HG02938 (cell line): ENCODE data around the gene POLR2E.

Source experiments
- ATAC-seq: cut with Tn5 transposase; IDR thresholded peaks from one replicate; pipeline ENCODE4 v1.9.1; 2021; ENCODE audit warnings: mild to moderate bottlenecking, moderate library complexity; ENCODE audit not compliant: unreplicated experiment

Gene POLR2E

DNA sequence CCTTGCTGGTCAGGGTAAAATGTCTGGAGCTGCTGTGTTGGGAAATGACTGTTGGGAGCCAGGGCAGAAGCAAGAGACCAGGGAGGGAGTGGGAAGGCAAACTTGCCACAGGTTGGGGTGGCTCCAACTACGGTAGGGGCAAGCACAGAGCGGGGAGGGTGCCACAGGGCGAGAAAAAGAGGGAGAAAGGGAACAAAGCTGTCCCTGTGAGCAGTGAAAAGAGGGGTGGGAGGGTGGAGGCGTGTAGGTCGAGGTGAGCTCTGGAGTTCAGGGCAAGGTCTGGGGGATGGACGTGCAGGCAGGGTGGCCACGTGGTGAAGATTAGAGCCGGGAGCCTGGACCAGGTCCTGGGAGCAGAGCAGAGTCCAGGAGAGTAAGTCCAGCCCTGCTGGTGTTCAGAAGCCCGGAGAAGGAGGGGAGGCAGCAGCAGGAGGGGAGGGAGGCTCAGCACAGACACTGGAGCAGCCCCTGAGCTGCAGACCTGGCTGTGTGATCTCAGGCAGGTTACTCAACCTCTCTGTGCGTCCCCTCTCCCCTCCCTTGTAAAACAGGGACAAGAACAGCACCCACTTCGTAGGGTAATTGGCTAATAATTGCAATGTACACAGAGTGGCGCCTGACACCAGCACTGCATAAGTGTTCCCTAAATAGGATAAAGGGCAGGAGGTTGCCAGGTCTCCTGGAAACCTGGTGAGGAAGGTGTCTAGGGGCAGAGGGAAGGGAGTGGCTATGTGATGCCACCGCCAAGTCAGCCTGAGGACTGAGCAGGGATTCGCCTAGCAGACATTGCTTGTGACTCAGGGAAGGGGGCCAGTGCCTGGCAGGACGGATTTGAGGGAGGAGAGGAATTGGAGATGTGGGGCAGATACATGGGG is 3.2 kb upstream of the POLR2E start:
- no peak for ATAC-seq

- no peak for ATAC-seq
Measured at GRCh38 chr19:1097810-1098176, 2.6 kb upstream of the POLR2E start.

DNA sequence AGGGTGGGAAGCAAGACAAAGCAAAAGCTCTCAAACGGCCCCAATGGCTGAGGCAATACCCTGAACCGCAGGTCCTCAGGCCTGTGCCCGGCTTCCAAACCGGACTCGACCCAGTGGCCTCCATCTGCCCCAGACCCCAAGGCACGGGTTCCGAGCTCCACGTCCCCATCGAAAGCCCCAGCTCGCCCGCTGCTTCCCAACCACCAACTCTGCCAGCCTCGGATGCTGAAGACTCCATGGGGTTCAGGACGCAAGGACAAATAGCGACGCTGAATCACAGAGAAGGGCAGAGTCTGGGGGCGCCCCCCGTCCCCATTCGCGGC is 559 bp downstream of the POLR2E start:
- ATAC-seq, result no peak

- ATAC-seq, result no peak
Measured at GRCh38 chr19:1093811-1094553, 1.2 kb downstream of the POLR2E start.

DNA sequence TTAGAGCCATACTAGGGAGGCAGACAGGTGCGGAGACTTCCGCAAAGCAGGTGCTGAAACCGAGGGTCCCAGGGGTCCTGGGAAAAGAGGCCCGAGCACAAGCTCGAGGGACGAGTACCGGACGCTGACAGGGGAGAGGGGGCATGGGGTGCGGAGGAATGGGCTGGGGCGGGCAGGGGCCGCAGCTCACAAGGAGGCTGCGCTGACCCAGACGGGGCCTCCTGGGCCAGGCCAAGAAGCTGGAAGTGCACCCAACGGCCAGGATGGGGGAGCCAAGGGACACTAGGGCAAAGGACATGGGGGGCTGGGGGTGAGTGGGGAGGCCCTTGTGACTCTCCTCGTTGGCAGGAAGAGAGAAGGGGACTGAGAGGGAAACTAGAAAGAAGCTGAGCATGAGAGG is 1.8 kb downstream of the POLR2E start:
- ATAC-seq, result no peak

GRCh38 chr19:1091544-1092175 is 3.5 kb downstream of the POLR2E start:
- no peak for ATAC-seq

DNA sequence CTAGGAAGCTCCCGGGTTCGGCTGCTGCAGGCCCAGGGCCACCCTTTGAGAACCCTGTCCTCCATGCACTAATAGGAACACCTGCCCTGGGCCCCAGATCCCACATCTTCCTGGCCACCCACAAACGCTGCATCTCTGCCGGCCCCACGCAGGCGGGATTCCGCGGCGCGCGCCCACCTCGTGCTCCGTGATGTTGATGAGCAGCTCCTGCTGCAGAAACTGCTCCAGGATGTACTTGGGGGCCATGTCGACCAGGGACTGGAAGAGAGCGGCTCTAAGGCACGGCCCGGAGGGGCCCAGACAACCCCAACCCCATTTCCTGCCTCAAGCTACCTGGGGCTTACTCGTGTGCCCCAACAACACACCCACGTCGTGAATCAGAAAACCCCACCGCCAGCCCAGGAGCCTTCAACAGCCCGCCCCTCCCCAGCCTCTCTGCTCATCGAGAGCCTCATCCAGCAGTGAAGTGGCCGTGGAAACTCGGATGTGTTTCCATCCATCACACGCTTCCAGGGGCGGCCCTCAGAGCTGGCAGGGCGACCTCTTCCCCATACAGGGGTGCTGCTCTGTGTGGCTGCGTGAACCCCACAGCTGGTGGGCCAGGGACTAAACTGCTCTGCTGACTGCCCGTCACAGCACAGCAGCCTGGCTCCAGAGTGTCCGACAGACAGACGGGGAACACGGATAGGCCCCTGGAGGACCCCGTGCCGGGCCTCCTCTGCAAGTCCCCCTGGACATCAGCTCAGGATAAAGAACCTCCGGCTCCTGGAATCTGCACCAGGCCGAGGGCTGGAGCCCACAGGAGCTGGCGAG is 4.2 kb downstream of the POLR2E start:
- no peak for ATAC-seq

- no peak for ATAC-seq
Measured at GRCh38 chr19:1089891-1090290, 5.3 kb downstream of the POLR2E start.

GRCh38 chr19:1089126-1089771 is 5.9 kb downstream of the POLR2E start:
- ATAC-seq, result no peak

- no peak for ATAC-seq
Measured at GRCh38 chr19:1088416-1089010, 6.7 kb downstream of the POLR2E start.

- no peak for ATAC-seq
Measured at GRCh38 chr19:1087813-1088415, 7.3 kb downstream of the POLR2E start.

GRCh38 chr19:1086613-1087012 is 8.6 kb downstream of the POLR2E start:
- no peak for ATAC-seq

DNA sequence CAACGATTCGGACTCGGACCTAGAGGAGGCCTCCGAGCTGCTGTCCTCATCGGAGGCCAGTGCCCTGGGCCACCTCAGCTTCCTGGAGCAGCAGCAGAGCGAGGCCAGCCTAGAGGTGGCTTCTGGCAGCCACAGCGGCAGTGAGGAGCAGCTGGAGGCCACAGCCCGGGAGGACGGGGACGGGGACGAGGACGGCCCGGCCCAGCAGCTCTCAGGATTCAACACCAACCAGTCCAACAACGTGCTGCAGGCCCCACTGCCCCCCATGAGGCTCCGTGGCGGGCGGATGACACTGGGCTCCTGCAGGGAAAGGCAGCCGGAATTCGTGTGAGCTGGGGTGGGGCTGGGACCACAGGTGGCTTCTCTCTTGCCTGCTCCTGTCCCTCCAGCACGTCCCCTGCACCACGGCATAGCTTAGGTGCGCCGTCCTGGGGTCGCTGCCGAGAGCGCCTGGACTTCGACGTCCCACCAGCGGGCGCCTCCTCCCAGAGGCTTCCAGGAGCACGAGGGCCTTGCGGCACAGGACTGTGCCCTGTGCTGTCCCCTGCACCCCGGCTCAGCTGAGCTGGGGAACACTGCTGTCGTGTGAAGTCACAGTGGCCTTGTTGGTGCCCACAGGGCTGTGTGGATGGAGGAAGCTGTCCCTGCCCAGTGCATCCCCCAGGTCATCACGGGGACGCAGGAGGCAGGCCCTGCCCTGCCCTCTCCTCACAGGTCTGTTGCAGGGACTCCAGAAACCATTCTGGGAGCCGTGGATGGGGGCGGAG is 9.3 kb downstream of the POLR2E start:
- no peak for ATAC-seq

- no peak for ATAC-seq
Measured at GRCh38 chr19:1085053-1085658, 10.0 kb downstream of the POLR2E start.

GRCh38 chr19:1084024-1084868 is 10.9 kb downstream of the POLR2E start:
- ATAC-seq, result no peak

DNA sequence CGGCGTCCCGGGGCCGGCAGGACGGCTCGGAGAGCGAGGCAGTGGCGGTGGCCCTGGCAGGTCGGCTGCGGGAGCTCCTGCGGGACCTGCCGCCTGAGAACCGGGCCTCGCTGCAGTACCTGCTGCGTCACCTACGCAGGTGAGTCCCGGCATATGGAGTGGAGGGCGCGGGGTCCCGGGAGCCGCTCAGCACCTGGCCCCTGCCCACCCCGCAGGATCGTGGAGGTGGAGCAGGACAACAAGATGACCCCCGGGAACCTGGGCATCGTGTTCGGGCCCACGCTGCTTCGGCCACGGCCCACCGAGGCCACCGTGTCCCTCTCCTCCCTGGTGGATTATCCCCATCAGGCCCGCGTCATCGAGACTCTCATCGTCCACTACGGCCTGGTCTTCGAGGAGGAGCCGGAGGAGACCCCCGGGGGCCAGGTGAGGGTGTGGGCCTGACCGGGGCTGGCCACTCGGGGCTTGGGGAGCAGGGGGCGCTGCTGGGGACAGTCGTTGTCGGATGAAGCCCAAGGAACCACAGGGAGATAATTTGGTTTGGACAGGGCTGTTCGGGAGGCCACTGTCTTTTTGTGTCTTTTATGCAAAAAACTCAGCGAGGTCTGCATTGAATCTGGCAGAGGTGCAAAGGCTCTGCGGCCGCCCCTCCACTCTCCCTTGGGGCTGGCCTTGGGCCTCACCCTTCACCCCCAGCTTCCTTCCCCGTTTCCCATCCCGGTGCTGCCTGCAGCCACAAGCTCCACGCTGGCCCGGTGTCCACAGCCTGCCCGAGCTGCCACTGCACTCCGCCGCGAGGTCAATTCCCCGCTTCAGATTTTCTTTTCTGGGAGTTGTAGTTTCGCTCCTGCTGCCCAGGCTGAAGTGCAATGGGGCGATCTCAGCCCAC is 12.0 kb downstream of the POLR2E start:
- no peak for ATAC-seq
